HCT116 (cell line): Measurements from ENCODE around the gene THSD4. TPM values are rescaled to one million over a fixed set of nuclear protein-coding genes. Genes with fewer than 3 reads are reported as not detected.

ENCODE experiments used
- ATAC-seq: fragments of 200-7000 bp; cut with Tn5 transposase; 2 replicates; pipeline ENCODE4 v1.9.1; 2020; ENCODE audit warnings: mild to moderate bottlenecking, moderate library complexity
- BruUV-seq: library from RNA; stranded (reverse); fragments of 400-500 nt; replicated peaks from 2 replicates; lab custom pipeline; 2021; lab: Mats Ljungman, UMichigan
- CTCF ChIA-PET: fragments of 300-600 bp; sonication (Branson Sonifier 250); formaldehyde crosslinking; loops from one replicate; lab custom pipeline; 2021; ENCODE audit warnings: antibody characterized with exemption; lab: Charles Lee
- POLR2A ChIA-PET: fragments of 300-600, 350-600 bp; sonication (Branson Sonifier 250); formaldehyde crosslinking; loops from one replicate; lab custom pipeline; 2021; ENCODE audit warnings: antibody characterized with exemption; lab: Charles Lee
- RAD21 ChIA-PET, 2 experiments: fragments of 300-600 bp; sonication (Branson Sonifier 250); formaldehyde crosslinking; loops; one replicate each; lab custom pipeline; 2023; ENCODE audit warnings: low total read pairs in 2 of 2; ENCODE audit not compliant: uncharacterized antibody in 2 of 2, unreplicated experiment in 2 of 2, low non-redundant PET in 1 of 2; lab: Charles Lee
- DNase-seq: peaks from one replicate; pipeline ENCODE4 v3.0.0-alpha.2; 2010; ENCODE audit warnings: low read depth, low spot score
- H2AFZ ChIP-seq: fragments of 200-600 bp; shearing (Covaris generic), sonication (generic); 2 replicates; pipeline ENCODE4 v1.6.1; 2017; ENCODE audit warnings: low read depth, mixed run types, mixed read lengths, antibody characterized with exemption, low read length; ENCODE audit not compliant: poor library complexity, severe bottlenecking
- H3K27ac ChIP-seq: 2 replicates; pipeline ENCODE4 v1.5.1; 2012; ENCODE audit warnings: low read depth, low read length
- H3K27me3 ChIP-seq: fragments of 200-600 bp; sonication (generic); 2 replicates; pipeline ENCODE4 v1.6.1; 2016; ENCODE audit warnings: mixed run types, low read length, mixed read lengths; ENCODE audit not compliant: insufficient read depth
- H3K36me3 ChIP-seq, 2 experiments: fragments of 200-500 bp in 1 of 2; fragments of 200-600 bp in 1 of 2; sonication (Bioruptor generic) in 1 of 2; sonication (generic) in 1 of 2; 2 replicates each; pipeline versions ENCODE4 v1.5.1 to v1.6.1; 2014 to 2016; ENCODE audit warnings: low read length in 2 of 2, inconsistent platforms in 1 of 2, mixed read lengths in 1 of 2, mixed run types in 1 of 2; ENCODE audit not compliant: insufficient read depth in 2 of 2, control insufficient read depth in 1 of 2
- H3K4me1 ChIP-seq, 2 experiments: fragments of 200-600 bp in 1 of 2; sonication (generic) in 1 of 2; 2 replicates each; pipeline versions ENCODE4 v1.5.1 to v1.6.1; 2012 to 2017; ENCODE audit warnings: low read length in 2 of 2, inconsistent platforms in 1 of 2, mild to moderate bottlenecking in 1 of 2, mixed read lengths in 1 of 2, mixed run types in 1 of 2, moderate library complexity in 1 of 2; ENCODE audit not compliant: insufficient read depth in 2 of 2, control insufficient read depth in 1 of 2
- H3K4me2 ChIP-seq: fragments of 200-600 bp; sonication (generic); 2 replicates; pipeline ENCODE4 v1.6.1; 2017; ENCODE audit warnings: mixed run types, low read length, mixed read lengths
- H3K4me3 ChIP-seq, 2 experiments: fragments of 200-600 bp in 1 of 2; sonication (generic) in 1 of 2; replicated peaks in 1 of 2; 2 replicates each; pipeline ENCODE4 v1.5.1; 2011 to 2016; ENCODE audit warnings: low read length in 2 of 2, control low read depth in 1 of 2, low read depth in 1 of 2, mild to moderate bottlenecking in 1 of 2, mixed read lengths in 1 of 2, mixed run types in 1 of 2
- H3K79me2 ChIP-seq: fragments of 200-600 bp; sonication (generic); 2 replicates; pipeline ENCODE4 v1.6.1; 2017; ENCODE audit warnings: mild to moderate bottlenecking, mixed run types, low read length, moderate library complexity, mixed read lengths; ENCODE audit not compliant: insufficient read depth
- H3K9ac ChIP-seq: fragments of 200-600 bp; sonication (generic); 2 replicates; pipeline ENCODE4 v1.6.1; 2016; ENCODE audit warnings: low read length, mixed read lengths
- H3K9me2 ChIP-seq: fragments of 200-600 bp; sonication (generic), shearing (Covaris generic); 2 replicates; pipeline ENCODE4 v1.6.1; 2017; ENCODE audit warnings: mixed run types, mild to moderate bottlenecking, moderate library complexity; ENCODE audit not compliant: insufficient read depth
- H3K9me3 ChIP-seq, 2 experiments: fragments of 200-500 bp in 1 of 2; fragments of 200-600 bp in 1 of 2; sonication (Bioruptor generic) in 1 of 2; sonication (generic) in 1 of 2; 2 replicates each; pipeline ENCODE4 v1.6.1; 2014 to 2017; ENCODE audit warnings: low read length in 2 of 2, mixed read lengths in 2 of 2, inconsistent platforms in 1 of 2, low read depth in 1 of 2, mild to moderate bottlenecking in 1 of 2, mixed run types in 1 of 2, moderate library complexity in 1 of 2; ENCODE audit not compliant: control insufficient read depth in 1 of 2, insufficient read depth in 1 of 2
- H4K20me1 ChIP-seq: fragments of 200-600 bp; sonication (generic), shearing (Covaris generic); 2 replicates; pipeline ENCODE4 v1.6.1; 2017; ENCODE audit warnings: mixed run types, mild to moderate bottlenecking, moderate library complexity; ENCODE audit not compliant: insufficient read depth
- ATF3 ChIP-seq: IDR thresholded peaks from 2 replicates; pipeline ENCODE4 v1.6.1; 2012
- CBX3 ChIP-seq: IDR thresholded peaks from 2 replicates; pipeline ENCODE4 v1.6.1; 2012; ENCODE audit warnings: low read depth
- CEBPB ChIP-seq: IDR thresholded peaks from 2 replicates; pipeline ENCODE4 v1.6.1; 2012; ENCODE audit warnings: low read depth
- EGR1 ChIP-seq: IDR thresholded peaks from 2 replicates; pipeline ENCODE4 v1.6.1; 2012; ENCODE audit warnings: low read depth
- ELF1 ChIP-seq: IDR thresholded peaks from 2 replicates; pipeline ENCODE4 v1.6.1; 2012; ENCODE audit warnings: low read depth, borderline replicate concordance
- EZH2phosphoT487 ChIP-seq: fragments of 200-600 bp; IDR thresholded peaks from 2 replicates; pipeline ENCODE4 v1.6.1; 2018; ENCODE audit warnings: antibody characterized with exemption, borderline replicate concordance
- FOSL1 ChIP-seq: IDR thresholded peaks from 2 replicates; pipeline ENCODE4 v1.6.1; 2012; ENCODE audit warnings: low read depth
- MAX ChIP-seq: IDR thresholded peaks from 2 replicates; pipeline ENCODE4 v1.6.1; 2012
- POLR2A ChIP-seq: IDR thresholded peaks from 2 replicates; pipeline ENCODE4 v1.7.0; 2011; ENCODE audit warnings: borderline replicate concordance; ENCODE audit not compliant: insufficient read depth, insufficient read length; ENCODE audit errors: extremely low read depth
- RAD21 ChIP-seq: IDR thresholded peaks from 2 replicates; pipeline ENCODE4 v1.6.1; 2012; ENCODE audit warnings: low read depth, mild to moderate bottlenecking
- REST ChIP-seq: IDR thresholded peaks from 2 replicates; pipeline ENCODE4 v1.6.1; 2012; ENCODE audit warnings: low read depth
- SRF ChIP-seq: IDR thresholded peaks from 2 replicates; pipeline ENCODE4 v1.6.1; 2012; ENCODE audit warnings: low read depth
- TCF7L2 ChIP-seq: IDR thresholded peaks from 2 replicates; pipeline ENCODE4 v1.7.0; 2011; ENCODE audit warnings: borderline replicate concordance, inconsistent platforms; ENCODE audit not compliant: insufficient read depth, insufficient read length; ENCODE audit errors: extremely low read depth
- intact Hi-C: fragments of 100-400 bp; cut with micrococcal nuclease; formaldehyde crosslinking; loops from 2 replicates; pipeline ENCODE4 v1.10.0; 2022
- total RNA-seq: library from RNA; stranded (reverse); gene quantifications from one replicate; pipeline ENCODE4 v1.2.1, GENCODE V29; 2021; ENCODE audit not compliant: unreplicated experiment

The THSD4 gene
- total RNA-seq, 1 experiment from 2014 or later: 30.5 TPM

GRCh38 chr15:71493526-71493925 is 378.3 kb downstream of the THSD4 start:
- H3K4me1 ChIP-seq: peaks cover 0 to 5% of the 10 kb centered on the region in 2 experiments; a peak in 1 of 4 replicates
- no peaks in the 10 kb centered on the region for H3K79me2 ChIP-seq
- no peak overlapping the region for H2AFZ ChIP-seq
- no peaks in the 10 kb centered on the region for H4K20me1 ChIP-seq
- DNase-seq (no peak), ATAC-seq (no peak)
- intact Hi-C loops: no loop called here
- CTCF ChIA-PET: interaction anchor here (2.3 kb wide), 1 partner anchor 9 kb away, joined by 10 read pairs; no protein-coding TSS in a partner anchor
- RAD21 ChIA-PET: no interaction called here
- no peak overlapping the region for H3K9ac ChIP-seq
- H3K27ac ChIP-seq: no peak overlapping the region
- no peaks in the 10 kb centered on the region for H3K9me3 ChIP-seq
- H3K9me2 ChIP-seq: no peaks in the 10 kb centered on the region
- TF ChIP-seq RAD21 (no peak), ATF3 (no peak), ELF1 (no peak), MAX (no peak), SRF (no peak)
- BruUV-seq: no TSS peak
- H3K4me3 ChIP-seq: no peak overlapping the region
- H3K4me2 ChIP-seq: no peak overlapping the region
- H3K27me3 ChIP-seq: no peaks in the 10 kb centered on the region
- no peaks in the 10 kb centered on the region for H3K36me3 ChIP-seq
- POLR2A ChIA-PET: no interaction called here

- Histone ChIP-seq H3K4me1 (peaks cover 0 to 5% of the 10 kb centered on the region in 2 experiments; a peak in 1 of 4 replicates), H3K4me3 (no peak overlapping the region), H4K20me1 (no peaks in the 10 kb centered on the region), H3K27me3 (no peaks in the 10 kb centered on the region), H3K9me2 (no peaks in the 10 kb centered on the region), H3K79me2 (no peaks in the 10 kb centered on the region), H3K4me2 (no peak overlapping the region), H3K27ac (no peak overlapping the region), H3K9ac (no peak overlapping the region), H3K9me3 (no peaks in the 10 kb centered on the region), H2AFZ (no peak overlapping the region), H3K36me3 (no peaks in the 10 kb centered on the region)
- ChIA-PET POLR2A (interaction anchor here (1.0 kb wide), 1 partner anchor 10 kb away, joined by 3 read pairs; no protein-coding TSS in a partner anchor), RAD21 (no interaction called here), CTCF (interaction anchor here (2.3 kb wide), 1 partner anchor 10 kb away, joined by 10 read pairs; no protein-coding TSS in a partner anchor)
- DNase-seq (no peak), ATAC-seq (no peak)
- intact Hi-C loops: no loop called here
- no TSS peak for BruUV-seq
- no peak for TF ChIP-seq ELF1
- TF ChIP-seq FOSL1: no peak
- TF ChIP-seq POLR2A: no peak
- TF ChIP-seq EGR1: no peak
- TF ChIP-seq EZH2phosphoT487: no peak
- TF ChIP-seq ATF3: no peak
- no peak for TF ChIP-seq RAD21
- TF ChIP-seq REST: no peak
- no peak for TF ChIP-seq CBX3
- no peak for TF ChIP-seq CEBPB
- TF ChIP-seq TCF7L2: no peak
Observed at GRCh38 chr15:71494563-71495397, 379.5 kb downstream of the THSD4 start.
